Stimulated activated CD8-positive, alpha-beta memory T cell treated with anti-CD3 and anti-CD28 coated beads, Interleukin-2, amount 100 ng/mL, for 48 hours (primary cell): Measurements from ENCODE around the gene TMOD1.
"Not testable (repeated sequence)": the region's sequence is repeated elsewhere in the genome, so short reads cannot be mapped to it uniquely, and the experiment has no call there.

Experiments used
- DNase-seq, 2 donors: peaks; one replicate each; pipeline ENCODE4 v3.0.0-alpha.2; 2020; ENCODE audit warnings: low read depth in 2 of 2

TMOD1 gene

DNA sequence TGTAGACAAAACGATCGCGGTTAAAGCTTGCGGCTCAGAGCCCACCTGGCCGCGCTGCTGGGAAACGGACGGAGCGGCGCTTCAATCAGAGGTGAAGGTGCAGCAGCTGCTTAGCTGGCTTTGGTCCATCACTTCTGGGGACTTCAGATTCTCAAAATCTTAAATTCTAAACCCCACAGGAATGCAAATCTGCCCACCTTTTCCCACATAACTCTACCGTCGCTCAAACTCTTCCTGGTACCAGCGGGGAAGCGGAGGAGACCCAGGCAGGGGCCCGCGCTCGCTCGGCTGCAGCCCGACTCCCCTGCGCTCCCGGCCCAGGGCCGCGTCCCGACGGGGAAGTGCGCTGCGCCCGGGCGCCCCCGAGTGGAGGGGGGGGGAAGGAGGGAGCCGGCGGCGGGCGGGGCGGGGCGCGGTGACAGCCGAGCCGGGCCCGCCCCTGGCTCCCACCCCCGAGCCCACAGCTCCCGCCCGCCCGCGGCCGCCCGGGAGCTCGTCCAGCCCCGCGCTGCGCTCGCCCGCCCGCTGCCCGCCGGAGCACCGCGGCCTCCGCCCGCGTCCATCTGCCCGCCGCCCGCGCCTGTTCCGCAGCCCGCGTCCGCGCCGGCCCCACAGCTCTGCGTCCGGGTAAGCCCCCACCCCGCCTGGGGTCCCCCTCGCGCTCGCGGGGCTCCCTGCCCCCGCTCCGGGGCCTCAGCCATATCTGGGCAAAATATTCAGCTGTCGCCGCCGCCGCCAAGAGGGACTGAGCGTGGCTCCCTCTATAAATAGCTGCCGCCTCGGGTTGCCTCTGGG lies at the start of gene TMOD1:
Gene TMOD1 (plus strand): TSS at position 490 of the 795 bp plus-strand sequence. CDS start 22,523 bp downstream, outside the sequence.
- DNase-seq, result peak; percentile 37 to 39

DNA sequence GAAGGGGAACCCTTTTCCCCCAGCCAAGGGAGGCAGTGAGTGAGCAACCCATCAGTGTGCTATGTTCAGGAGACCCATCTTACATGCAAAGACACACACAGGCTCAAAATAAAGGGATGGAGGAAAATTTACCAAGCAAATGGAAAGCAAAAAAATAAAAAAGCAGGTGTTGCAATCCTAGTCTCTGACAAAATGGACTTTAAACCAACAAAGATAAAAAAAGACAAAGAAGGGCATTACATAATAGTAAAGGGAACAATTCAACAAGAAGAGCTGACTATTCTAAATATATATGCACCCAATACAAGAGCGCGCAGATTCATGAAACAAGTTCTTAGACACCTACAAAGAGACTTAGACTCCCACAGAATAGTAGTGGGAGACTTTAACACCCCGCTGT lies 47.9 kb upstream of the TMOD1 start:
- not testable (repeated sequence) for DNase-seq

DNA sequence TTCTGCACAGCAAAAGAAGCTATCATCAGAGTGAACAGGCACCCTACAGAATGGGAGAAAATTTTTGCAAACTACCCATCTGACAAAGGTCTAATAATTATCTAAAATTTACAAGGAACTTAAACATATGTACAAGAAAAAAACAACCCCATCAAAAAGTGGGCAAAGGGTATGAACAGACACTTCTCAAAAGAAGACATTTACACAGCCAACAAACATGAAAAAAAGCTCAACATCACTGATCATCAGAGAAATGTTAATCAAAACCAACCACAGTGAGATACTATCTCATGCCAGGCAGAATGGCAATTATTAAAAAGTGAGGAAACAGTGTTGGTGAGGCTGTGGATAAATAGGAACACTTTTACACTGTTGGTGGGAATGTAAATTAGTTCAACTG lies 44.6 kb upstream of the TMOD1 start:
- not testable (repeated sequence) for DNase-seq

DNA sequence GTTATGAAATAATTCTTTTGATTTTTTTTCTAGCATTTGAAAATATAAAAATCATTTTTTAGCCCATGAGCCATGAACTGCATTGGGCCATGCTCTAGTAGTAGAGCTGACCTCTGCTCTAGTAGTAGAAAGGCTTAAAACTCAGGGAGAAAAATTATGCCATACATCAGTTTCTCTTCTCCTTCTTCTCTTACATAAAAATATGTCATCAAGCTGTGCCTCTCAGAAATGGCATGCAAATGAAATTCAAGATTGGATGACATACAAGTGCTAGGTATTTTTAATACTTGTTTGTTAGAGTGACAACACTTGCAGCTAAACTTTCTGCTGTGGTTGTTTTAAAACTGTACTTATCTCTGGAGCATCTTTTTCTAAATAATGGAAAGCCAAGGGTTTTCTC lies 42.1 kb upstream of the TMOD1 start:
- DNase-seq, result no peak

DNA sequence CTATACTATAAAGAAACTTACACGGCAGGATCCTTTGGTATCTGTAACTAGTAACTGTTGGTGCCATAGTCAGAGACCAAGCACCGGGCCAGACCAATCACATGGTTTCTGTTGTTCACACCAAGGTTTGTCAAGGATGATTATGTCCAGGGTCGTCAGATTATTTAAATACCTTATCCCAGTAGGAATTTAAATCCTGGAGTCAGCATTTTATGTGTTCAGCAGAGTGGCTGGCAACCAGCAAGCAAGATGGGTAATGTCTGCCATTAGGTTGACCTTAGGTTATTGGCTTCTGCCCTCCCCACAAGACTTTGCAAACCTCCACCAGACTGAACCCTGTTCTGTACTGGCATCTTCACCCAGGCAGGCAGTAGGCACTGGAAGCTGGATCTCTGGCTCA lies 39.3 kb upstream of the TMOD1 start:
- DNase-seq, result no peak

DNA sequence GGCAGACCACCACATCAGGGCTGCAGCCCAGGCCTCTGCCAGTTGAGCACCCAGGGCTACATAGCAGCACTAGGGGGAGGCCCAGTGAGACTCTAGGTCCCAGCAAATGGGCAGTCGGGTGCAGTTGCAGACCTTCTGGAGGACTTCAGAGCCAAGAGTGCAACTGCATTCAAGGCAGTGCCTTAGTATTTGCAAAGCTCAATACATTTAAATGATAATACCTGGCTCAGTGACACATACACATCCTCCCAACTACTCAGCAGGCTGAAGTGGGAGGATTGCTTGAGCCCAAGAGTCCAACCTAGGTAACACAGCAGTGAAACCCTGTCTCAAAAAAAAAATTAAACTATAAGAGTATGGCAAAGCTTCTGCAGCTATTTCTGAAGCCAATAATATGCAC lies 38.6 kb upstream of the TMOD1 start:
- DNase-seq, result no peak

DNA sequence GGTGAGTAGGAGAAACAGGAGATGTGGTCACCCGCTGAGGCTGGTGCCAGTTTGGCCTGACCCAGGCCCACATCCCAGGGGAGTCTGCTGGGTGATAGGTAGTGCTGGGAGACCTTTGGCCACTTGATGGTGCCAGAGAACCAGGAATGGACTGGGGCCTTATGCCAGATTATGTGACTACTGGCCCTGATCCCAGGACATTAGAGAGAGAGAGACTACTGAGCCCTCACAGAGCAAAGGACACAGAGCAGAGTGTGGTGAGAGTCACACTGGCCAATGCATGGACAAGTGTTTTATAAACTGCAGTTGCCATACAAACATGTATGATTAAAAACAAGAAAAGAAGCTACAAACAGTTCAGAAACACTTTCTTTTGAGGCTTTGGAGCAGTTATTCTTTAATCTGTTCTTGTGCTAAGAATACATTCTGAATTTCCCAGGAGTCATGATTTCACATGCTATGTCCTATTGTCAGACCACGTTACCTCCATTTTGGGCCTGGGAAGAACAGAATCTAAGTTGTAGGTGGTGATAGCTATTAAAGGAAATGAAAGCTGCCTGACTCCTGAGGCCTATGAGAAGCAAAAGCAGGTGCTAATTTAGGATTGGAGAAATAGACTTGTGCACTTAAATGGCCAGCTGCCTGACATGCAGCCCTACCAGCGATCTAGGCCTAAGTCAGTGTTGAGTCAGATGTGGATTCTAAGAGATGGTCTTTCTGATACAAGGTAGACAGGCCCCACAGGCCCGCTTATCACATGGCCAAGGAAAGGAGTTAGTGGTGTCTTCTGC lies 32.6 kb upstream of the TMOD1 start:
- DNase-seq, result peak in 1 of 2 donors; percentile 17

DNA sequence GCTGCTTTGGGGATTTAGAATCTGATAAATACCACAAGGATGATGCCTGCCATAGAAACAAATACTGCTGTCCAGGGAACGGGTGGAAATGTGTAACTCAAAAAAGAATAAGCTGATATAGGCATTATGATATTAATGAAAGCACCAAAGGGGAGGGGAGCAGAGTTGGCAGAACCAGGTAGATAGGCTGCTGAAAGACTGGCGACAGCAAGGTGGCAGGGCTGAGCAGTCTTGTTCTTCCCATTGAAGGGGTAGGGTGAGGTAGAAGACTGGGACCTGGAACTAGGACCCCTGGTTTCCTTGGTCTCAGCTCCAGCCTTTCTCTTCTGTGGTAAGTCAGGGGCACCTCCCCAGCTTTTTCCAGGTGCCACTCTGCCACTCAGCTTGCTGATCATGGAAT lies 31.4 kb upstream of the TMOD1 start:
- no peak for DNase-seq

DNA sequence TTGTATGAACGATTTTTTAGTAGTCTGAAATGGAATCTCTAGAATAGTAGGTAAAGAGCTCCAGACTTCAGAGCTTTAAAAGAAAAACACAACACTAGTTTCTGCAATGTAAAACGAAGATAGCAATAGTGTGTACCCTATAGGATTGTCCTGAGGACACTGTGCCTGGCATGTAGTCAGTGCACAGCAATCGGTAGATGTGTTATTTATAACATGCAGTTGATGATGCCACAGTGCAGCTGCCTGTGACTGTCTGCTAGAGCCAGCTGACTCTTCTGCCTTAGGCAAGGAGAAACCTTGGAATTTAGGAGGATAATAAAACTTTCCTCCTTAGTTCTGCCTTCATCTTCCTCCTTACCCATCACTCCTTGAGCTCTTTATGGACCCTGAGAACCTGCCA lies 27.7 kb upstream of the TMOD1 start:
- no peak for DNase-seq

DNA sequence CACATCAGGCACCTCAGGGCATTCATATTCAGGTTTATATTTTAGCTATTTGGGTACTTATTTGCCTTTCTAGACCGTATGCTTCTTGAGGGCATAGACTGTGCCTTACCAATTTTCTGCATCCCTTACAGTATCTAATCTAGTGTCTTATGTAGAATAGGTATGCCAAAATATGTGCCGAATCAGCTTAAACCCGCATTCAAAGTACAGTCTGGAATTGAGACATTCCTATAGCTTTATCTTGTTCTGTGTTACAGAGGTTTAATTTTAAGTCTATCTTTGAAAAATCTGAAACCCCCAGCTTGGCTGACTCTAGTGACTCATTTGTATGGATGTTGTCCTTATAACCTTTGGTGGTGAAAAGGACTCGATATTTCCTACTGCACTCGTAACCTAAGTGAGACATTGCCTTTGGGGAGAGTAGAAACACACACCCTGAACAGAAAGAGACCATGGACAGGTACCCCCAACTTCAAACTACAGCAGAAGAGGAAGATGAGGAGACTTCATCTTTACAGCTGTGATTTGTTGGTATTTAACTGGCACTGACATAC lies 27.0 kb upstream of the TMOD1 start:
- DNase-seq, result no peak

DNA sequence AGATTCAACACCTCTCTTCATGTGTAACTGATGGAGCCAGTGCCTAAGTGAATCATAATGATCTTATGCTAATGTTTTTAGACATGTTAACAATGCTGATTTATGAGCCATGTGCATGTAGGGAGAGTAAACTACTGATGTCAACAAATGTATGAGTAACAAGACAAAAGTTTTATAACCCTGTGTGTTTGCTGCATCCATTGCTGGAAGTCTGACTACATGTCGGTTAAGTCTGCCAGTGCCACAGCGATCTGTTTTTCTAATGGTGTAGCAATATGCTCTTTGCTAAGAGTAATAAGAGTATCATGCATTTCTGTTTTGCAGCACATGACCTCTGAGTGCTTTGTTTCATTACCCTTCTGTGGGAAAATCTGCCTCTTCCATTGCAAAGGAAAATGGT lies 26.4 kb upstream of the TMOD1 start:
- DNase-seq, result no peak

DNA sequence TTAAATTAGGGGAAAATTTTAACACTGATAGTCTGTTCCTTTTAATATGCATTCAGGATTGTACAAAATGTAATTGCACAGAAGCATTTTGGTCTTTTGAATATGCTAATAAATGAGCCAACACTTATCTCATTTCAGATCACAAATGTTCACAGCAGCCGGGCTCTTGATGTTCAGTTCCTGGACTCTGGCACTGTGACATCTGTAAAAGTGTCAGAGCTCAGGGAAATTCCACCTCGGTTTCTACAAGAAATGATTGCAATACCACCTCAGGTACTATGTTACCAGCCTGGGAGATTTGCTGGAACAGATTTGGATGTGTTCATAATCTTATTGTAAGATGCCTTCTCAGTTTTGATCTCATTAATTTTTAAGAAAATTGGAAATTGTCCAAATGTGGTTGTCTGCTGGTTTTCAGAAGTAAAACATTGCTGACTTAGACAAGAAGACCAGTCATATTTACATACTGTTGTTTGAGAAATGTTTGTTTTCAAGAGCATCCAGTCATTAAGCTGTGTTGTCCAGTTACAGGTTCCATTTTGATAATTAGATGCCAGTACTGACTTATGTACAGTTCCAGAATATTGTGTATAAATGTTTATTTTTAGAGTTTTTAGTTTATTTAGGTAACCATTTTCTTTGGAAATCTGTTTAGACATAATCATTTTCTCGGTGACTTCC lies 23.0 kb upstream of the TMOD1 start:
- DNase-seq, result no peak

DNA sequence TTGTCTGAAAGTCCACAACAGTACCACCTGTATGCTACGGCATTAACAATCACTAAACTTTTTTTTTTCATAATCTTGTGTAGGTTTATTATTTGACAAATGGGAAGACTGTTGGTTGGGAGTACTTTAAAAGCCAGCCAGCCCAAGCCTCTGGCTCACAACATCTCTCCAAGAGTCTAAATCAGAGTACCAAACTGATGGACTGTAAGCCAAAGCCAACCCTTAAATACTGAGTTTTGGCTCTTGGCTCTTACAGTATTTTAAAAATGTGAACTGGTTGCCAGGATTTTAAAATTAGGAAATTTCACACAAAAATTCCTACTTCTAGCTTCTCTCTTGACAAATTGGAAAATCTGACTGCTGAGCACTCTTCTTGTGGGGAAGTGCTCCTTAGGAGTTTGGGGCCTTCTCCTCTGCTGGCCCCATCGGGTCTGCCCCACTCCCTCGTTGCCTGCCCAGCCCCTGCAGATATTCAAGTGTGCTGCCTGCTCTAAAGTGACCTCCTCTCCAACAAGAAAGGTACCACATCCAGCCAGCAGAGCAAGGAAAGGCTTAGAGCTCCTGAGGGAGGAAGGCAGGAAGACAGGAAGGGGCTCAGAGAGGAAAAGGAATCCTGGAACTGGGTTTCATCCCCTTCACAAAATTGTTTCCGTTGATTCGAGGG lies 21.8 kb upstream of the TMOD1 start:
- no peak for DNase-seq

DNA sequence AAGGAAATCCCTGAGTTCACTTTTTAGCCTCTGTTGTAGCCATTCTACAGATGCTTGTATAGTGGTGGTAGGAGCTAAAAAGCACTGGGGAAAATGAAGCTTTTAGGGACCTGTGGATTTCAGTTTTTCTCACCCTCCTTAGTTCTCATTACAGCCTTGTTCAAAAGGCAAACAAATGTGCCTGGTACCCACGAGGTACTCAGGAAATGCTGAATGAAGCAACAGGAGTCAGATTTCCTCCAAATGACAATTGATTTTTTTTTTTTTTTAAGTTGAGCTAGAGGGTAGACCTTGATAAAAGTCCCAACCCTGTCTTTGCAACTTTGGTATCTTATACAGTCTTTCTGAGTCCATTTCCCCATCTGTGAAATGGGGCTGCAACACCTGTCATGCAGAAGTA lies 21.3 kb upstream of the TMOD1 start:
- DNase-seq, result no peak

DNA sequence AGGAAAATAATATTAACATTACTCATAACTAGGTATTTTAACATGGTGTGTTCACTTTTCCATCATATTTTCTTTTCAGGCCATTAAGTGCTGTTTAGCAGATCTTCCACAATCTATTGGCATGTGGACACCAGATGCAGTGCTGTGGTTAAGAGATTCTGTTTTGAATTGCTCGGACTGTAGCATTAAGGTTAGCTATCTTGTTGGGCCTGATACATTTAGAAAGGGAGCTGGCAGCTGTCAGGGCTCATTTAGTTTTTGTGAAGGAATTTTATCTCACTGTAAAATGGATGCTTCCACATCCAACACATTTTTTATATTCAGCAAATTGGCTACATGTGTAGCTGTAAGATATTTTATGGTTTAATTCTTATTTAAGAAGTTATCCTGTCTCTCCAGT lies 20.7 kb upstream of the TMOD1 start:
- DNase-seq, result no peak

DNA sequence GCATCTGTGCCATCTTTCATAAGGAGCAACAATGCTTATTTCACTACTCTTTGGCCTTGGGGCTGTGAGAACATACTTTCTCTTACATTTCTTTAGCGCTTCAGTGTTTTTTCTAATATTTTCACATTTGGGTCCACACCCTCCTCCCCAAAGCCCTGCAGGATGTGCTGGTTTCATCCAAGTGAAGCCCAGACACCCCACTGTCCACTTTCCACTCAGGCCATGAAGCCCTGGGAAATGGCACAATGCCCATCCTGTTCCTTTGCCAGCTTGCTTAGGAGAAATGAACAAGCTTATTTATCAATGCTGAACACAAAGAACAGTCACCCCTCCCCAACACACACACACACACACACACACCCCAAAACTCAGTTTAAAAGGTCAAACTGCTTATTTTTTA lies 17.3 kb upstream of the TMOD1 start:
- DNase-seq, result no peak

DNA sequence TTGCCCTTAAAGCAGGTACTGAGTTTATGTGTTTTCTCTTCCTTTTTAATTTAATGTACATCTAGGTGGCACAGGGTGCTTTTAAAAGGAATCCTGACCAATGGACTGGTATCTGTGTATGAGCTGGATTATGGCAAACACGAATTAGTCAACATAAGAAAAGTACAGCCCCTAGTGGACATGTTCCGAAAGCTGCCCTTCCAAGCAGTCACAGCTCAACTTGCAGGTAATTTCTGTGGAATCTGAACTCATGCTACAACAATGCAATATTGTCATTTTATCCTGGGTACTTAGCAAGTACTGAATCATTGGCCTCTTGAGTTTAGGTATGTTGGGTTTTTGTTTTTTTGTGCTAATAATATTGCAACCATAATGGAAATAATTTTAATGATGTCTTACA lies 14.4 kb upstream of the TMOD1 start:
- DNase-seq, result no peak

DNA sequence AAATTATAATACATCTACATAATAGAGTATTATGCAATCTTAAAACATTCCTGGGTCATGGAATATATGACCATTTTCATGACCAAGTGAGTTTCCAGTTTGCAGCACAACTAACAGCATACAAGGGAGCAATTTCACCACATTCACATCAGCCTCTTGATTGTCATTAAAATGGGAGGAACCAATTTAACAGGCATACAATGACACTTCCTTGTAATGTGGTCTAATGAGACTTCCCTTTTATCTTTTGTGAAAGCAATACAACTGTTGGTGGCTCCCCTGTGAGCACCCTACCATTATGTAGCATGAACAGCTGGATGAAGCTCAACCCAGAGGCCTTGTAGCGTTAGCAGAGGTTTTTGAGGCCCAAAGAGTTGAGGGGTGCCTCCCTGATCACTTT lies 13.6 kb upstream of the TMOD1 start:
- no peak for DNase-seq

DNA sequence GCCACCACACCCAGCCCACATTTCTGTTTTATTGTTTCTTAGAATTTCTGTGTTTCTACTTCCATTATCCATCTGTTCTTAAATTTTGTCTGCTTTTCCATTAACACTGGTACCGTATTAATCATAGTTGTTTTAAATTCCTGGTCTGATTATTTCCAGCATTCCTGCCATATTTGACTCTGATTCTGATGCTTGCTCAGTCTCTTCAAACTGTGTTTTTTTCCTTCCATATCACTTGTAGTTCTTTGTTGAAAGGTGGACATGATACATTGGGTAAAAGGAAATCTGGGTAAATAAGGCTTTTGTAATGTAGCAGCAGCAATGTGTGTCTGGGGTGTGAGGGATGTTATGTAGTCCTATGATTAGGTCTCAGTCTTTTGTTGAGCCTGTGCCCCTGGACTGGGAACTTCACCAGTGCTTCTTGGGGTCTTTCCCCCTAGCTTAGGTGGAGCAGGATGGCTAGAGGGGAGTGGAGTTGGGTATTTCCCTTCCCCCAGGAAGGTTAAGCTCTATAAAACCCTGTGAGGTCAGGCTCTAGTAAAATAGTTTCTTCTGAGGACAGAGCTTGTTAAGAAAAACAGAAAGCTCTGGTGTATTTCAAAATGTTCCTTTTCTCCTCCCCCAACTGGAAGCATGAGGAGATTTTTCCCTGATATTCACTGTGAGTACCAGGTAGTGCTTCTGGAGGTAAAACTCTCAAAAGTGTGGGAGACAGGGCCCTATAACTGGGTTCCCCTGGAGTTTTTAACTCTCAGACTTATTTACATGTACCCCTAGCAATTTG lies 10.1 kb upstream of the TMOD1 start:
- no peak for DNase-seq

DNA sequence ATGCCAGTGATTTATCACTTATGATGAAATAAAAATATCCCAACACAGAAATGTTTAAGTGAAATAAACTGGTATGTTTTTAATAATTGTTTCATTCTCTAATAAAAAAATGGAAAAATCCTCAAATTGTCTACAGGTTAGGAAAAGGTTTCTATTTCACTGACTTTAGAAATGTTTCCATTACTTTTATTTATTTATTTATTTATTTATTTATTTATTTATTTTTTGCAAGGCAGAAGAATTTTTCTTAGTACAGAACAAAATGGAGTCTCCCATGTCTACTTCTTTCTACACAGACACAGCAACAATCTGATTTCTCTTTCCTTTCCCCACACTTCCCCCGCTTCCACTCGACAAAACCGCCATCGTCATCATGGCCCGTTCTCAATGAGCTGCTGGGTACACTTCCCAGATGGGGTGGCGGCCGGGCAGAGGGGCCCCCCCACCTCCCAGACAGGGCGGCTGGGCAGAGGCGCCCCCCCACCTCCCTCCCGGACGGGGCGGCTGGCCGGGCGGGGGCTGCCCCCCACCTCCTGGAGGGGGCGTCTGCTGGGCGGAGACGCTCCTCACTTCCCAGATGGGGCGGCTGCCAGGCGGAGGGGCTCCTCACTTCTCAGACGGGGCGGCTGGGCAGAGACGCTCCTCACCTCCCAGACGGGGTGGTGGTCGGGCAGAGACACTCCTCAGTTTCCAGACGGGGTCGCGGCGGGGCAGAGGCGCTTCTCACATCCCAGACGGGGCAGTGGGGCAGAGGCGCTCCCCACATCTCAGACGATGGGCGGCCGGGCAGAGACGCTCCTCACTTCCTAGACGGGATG lies 3.7 kb upstream of the TMOD1 start:
- DNase-seq, result not testable (repeated sequence)
